Forelimb muscle (tissue), 1 donor: ENCODE results near the gene HAL. TPM values are rescaled to one million over a fixed set of nuclear protein-coding genes. Genes with fewer than 3 reads are reported as not detected.

Experiments used
- DNase-seq: peaks from one replicate; pipeline ENCODE4 v3.0.0-alpha.2; 2013; ENCODE audit warnings: low read depth
- polyA plus RNA-seq: library from polyadenylated mRNA; unstranded; fragments of 120-200 nt; gene quantifications from one replicate; pipeline ENCODE4 v1.2.1, GENCODE V29; 2013; ENCODE audit not compliant: insufficient read length

HAL gene
- 0.20 TPM for polyA plus RNA-seq

GRCh38 chr12:95996034-95996658 is at the start of gene HAL:
Gene HAL, minus strand, starts transcription at chr12:95996344. Its CDS starts 434 bp downstream, at chr12:95995910.
- no peak for DNase-seq

- no peak for DNase-seq
These were observed 49.4 kb upstream of the HAL start for GRCh38 chr12:96045566-96045965.

- DNase-seq: no peak
These were observed 48.8 kb upstream of the HAL start for GRCh38 chr12:96044943-96045290.

GRCh38 chr12:96044017-96044942 is 48.1 kb upstream of the HAL start:
- no peak for DNase-seq

- no peak for DNase-seq
These were observed 45.0 kb upstream of the HAL start for GRCh38 chr12:96041181-96041580.

GRCh38 chr12:96040305-96041133 is 44.4 kb upstream of the HAL start:
- no peak for DNase-seq

GRCh38 chr12:96039516-96039915 is 43.4 kb upstream of the HAL start:
- DNase-seq: no peak

- no peak for DNase-seq
These were observed 40.8 kb upstream of the HAL start for GRCh38 chr12:96036765-96037455.

- DNase-seq: peak; percentile 98
These were observed 39.4 kb upstream of the HAL start, which contains the start of gene LTA4H for GRCh38 chr12:96035283-96036236. Gene LTA4H, minus strand, starts transcription at chr12:96035587. Its CDS starts 68 bp downstream, at chr12:96035519.

- DNase-seq: no peak
These were observed 38.6 kb upstream of the HAL start for GRCh38 chr12:96034621-96035282.

GRCh38 chr12:96033549-96034389 is 37.6 kb upstream of the HAL start:
- no peak for DNase-seq

GRCh38 chr12:96029826-96030225 is 33.7 kb upstream of the HAL start:
- DNase-seq: no peak

GRCh38 chr12:96028538-96028937 is 32.4 kb upstream of the HAL start:
- no peak for DNase-seq

GRCh38 chr12:96026331-96026730 is 30.2 kb upstream of the HAL start:
- DNase-seq: no peak

- DNase-seq: no peak
These were observed 29.4 kb upstream of the HAL start for GRCh38 chr12:96025518-96025917.

GRCh38 chr12:96020314-96021003 is 24.3 kb upstream of the HAL start:
- DNase-seq: no peak

- no peak for DNase-seq
These were observed 19.5 kb upstream of the HAL start for GRCh38 chr12:96015672-96016071.

- DNase-seq: no peak
These were observed 18.9 kb upstream of the HAL start for GRCh38 chr12:96014943-96015599.
